Thyroid gland (tissue), 4 donors: ENCODE data around the gene ADGRB3.

ENCODE experiments used
- POLR2A ChIP-seq, 2 donors: fragments of 450-650 bp; IDR thresholded peaks; one replicate each; pipeline ENCODE4 v1.6.1; 2017; ENCODE audit warnings: antibody characterized with exemption in 2 of 2, mild to moderate bottlenecking in 2 of 2, moderate library complexity in 1 of 2
- TF ChIP-seq, protein P1 (sequence below), 6 experiments: fragments of 200-600 bp in 3 of 6; fragments of 450-650 bp in 3 of 6; sonication (generic) in 3 of 6; IDR thresholded peaks; one replicate each; pipeline ENCODE4 v1.5.1; 2016 to 2019; ENCODE audit warnings: antibody characterized with exemption in 6 of 6, mild to moderate bottlenecking in 2 of 6, inconsistent platforms in 1 of 6, moderate library complexity in 1 of 6

DNA sequence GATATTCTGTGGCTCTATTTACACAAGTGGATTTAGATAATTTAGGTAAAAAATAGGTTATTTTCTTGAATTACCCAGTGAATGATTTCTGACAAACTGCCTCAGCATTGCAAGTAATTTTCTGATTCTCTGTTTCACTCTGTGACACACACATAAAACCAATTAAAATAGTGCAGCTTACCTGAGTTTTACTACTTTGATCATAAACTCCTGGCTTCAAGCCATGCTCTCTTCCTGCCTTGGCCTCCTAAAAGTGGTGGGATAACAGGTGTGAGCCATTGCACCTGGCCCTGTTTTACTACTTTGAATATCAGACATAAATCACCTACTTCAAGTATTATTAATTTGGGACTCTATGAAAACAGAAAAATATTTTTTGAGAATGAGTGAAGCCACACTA is 462.9 kb downstream of the ADGRB3 start:
- TF ChIP-seq, protein P1, sequence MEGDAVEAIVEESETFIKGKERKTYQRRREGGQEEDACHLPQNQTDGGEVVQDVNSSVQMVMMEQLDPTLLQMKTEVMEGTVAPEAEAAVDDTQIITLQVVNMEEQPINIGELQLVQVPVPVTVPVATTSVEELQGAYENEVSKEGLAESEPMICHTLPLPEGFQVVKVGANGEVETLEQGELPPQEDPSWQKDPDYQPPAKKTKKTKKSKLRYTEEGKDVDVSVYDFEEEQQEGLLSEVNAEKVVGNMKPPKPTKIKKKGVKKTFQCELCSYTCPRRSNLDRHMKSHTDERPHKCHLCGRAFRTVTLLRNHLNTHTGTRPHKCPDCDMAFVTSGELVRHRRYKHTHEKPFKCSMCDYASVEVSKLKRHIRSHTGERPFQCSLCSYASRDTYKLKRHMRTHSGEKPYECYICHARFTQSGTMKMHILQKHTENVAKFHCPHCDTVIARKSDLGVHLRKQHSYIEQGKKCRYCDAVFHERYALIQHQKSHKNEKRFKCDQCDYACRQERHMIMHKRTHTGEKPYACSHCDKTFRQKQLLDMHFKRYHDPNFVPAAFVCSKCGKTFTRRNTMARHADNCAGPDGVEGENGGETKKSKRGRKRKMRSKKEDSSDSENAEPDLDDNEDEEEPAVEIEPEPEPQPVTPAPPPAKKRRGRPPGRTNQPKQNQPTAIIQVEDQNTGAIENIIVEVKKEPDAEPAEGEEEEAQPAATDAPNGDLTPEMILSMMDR (IDR thresholded peaks at IDR 0.05): no peak
- no peak for TF ChIP-seq POLR2A (IDR thresholded peaks at IDR 0.05)
